K562 (cell line): Measurements from ENCODE around the gene SIRT7. TPM values are rescaled to one million over a fixed set of nuclear protein-coding genes. Genes with fewer than 3 reads are reported as not detected.

Experiments
- BRCA1 ChIP-seq, 2 experiments: fragments of 450-650 bp in 1 of 2; sonication (generic) in 1 of 2; formaldehyde crosslinking in 1 of 2; IDR thresholded peaks; 2 replicates each; pipeline versions ENCODE4 v1.5.0 to v1.6.1; 2017 to 2020; ENCODE audit warnings: mild to moderate bottlenecking in 1 of 2, missing genetic modification reagents in 1 of 2
- E2F5 ChIP-seq: sonication (generic); formaldehyde crosslinking; IDR thresholded peaks from 2 replicates; pipeline ENCODE4 v1.8.0; 2022; ENCODE audit warnings: mild to moderate bottlenecking, missing genetic modification reagents
- E2F6 ChIP-seq, 2 experiments: IDR thresholded peaks; 2 replicates each; pipeline ENCODE4 v1.6.1; 2011; ENCODE audit warnings: borderline replicate concordance in 1 of 2, control low read depth in 1 of 2, low read depth in 1 of 2, low read length in 1 of 2, mild to moderate bottlenecking in 1 of 2, mixed read lengths in 1 of 2, moderate library complexity in 1 of 2; ENCODE audit not compliant: insufficient read depth in 1 of 2, insufficient read length in 1 of 2, poor library complexity in 1 of 2, severe bottlenecking in 1 of 2; ENCODE audit errors: extremely low read depth in 1 of 2
- HDAC6 ChIP-seq: IDR thresholded peaks from 2 replicates; pipeline ENCODE4 v1.6.1; 2012; ENCODE audit warnings: low read depth, mild to moderate bottlenecking, control low read depth, inconsistent platforms, low read length, moderate library complexity
- HNRNPK ChIP-seq: fragments of 200-400 bp; formaldehyde crosslinking; IDR thresholded peaks from one replicate; pipeline ENCODE4 v1.6.1; 2018; ENCODE audit warnings: mild to moderate bottlenecking, low read depth, low read length; ENCODE audit not compliant: poor library complexity, severe bottlenecking
- KDM4B ChIP-seq, 2 experiments: fragments of 450-650 bp in 1 of 2; sonication (generic) in 1 of 2; IDR thresholded peaks; 2 replicates each; pipeline ENCODE4 v1.6.1; 2016 to 2017; ENCODE audit warnings: borderline replicate concordance in 2 of 2, antibody characterized with exemption in 1 of 2, low read depth in 1 of 2, mild to moderate bottlenecking in 1 of 2
- MAFG ChIP-seq: fragments of 450-650 bp; conservative IDR thresholded peaks from 2 replicates; pipeline ENCODE4 v1.6.1; 2016; ENCODE audit warnings: missing genetic modification characterization, missing compliant biosample characterization
- PKNOX1 ChIP-seq: fragments of 450-650 bp; IDR thresholded peaks from 2 replicates; pipeline ENCODE4 v1.6.1; 2016
- TEAD2 ChIP-seq: fragments of 450-650 bp; IDR thresholded peaks from 2 replicates; pipeline ENCODE4 v1.6.1; 2016; ENCODE audit warnings: missing genetic modification characterization, control low read depth, missing compliant biosample characterization
- ZBTB9 ChIP-seq: fragments of 450-650 bp; formaldehyde crosslinking; IDR thresholded peaks from 2 replicates; pipeline ENCODE4 v1.4.0; 2020; ENCODE audit warnings: mild to moderate bottlenecking, moderate library complexity
- ZFX ChIP-seq: sonication (generic); formaldehyde crosslinking; IDR thresholded peaks from 2 replicates; pipeline ENCODE4 v1.8.0; 2022; ENCODE audit warnings: mild to moderate bottlenecking, missing genetic modification reagents, moderate library complexity
- ZNF407 ChIP-seq: fragments of 450-650 bp; IDR thresholded peaks from 2 replicates; pipeline ENCODE4 v1.6.1; 2016; ENCODE audit warnings: low read depth
- ZNF764 ChIP-seq: fragments of 250-450 bp; sonication (Bioruptor Pico); IDR thresholded peaks from 2 replicates; pipeline ENCODE4 v1.4.0; 2020; ENCODE audit warnings: low read depth, mild to moderate bottlenecking, moderate library complexity
- ZNF766 ChIP-seq: fragments of 200-800 bp; sonication (Bioruptor generic); conservative IDR thresholded peaks from 2 replicates; pipeline ENCODE4 v1.6.1; 2016; ENCODE audit warnings: missing genetic modification characterization, missing compliant biosample characterization
- polyA plus RNA-seq, 8 experiments: library from polyadenylated mRNA; depleted of rRNA in 4 of 8; stranded (reverse) in 5 of 8; unstranded in 3 of 8; fragments of >200 nt; fragmentation: Nextera tagmentation in 2 of 8; fragmentation: Illumina TruSeq in 1 of 8; extraction: Ambion mirVana in 2 of 8; extraction: Trizol in 1 of 8; gene quantifications; 2 replicates each; pipeline versions ENCODE4 v1.2.1 to v1.2.3, GENCODE V29; 2011 to 2014; ENCODE audit warnings: inconsistent platforms in 1 of 8, missing spikeins in 1 of 8
- total RNA-seq, 7 experiments: library from RNA; depleted of rRNA in 6 of 7; stranded (reverse); fragments of >200 nt in 6 of 7; fragmentation: Illumina TruSeq in 2 of 7; extraction: Trizol in 2 of 7; gene quantifications; 2 replicates each; pipeline versions ENCODE4 v1.2.1 to v1.2.3, GENCODE V29; 2011 to 2021; ENCODE audit warnings: low replicate concordance in 1 of 7

SIRT7 gene
- total and polyA plus RNA-seq, 9 of the 15 experiments (the other 6 are each of a cell fraction or from before 2014, with no cell fraction given): 1.6 to 54.8 (median 20.3) TPM

- TF ChIP-seq ZNF407 (no peak), PKNOX1 (peak; percentile 72), ZNF764 (CRISPR knock-in tag) (no peak), BRCA1 (IDR thresholded peaks at IDR 0.05) (no peak), BRCA1 (CRISPR knock-in tag; IDR thresholded peaks at IDR 0.05) (0 out of 2 replicates have a peak, but pooled peaks have one; percentile 15), HDAC6 (0 out of 2 replicates have a peak, but pooled peaks have one; percentile 44), E2F6 (IDR thresholded peaks at IDR 0.05; ENCODE audit: borderline replicate concordance in 1 of 2, extremely low read depth in 1 of 2, insufficient read depth in 1 of 2, insufficient read length in 1 of 2, low read depth in 1 of 2, low read length in 1 of 2, poor library complexity in 1 of 2, severe bottlenecking in 1 of 2) (peak in 1 of 2 experiments; percentile 59), ZFX (CRISPR knock-in tag) (no peak), KDM4B (IDR thresholded peaks at IDR 0.05; ENCODE audit: borderline replicate concordance in 2 of 2, low read depth in 1 of 2) (no peak), ZBTB9 (CRISPR knock-in tag) (no peak), HNRNPK (no peak), TEAD2 (tag) (no peak), ZNF766 (CRISPR knock-in tag) (no peak), MAFG (tag) (no peak), E2F5 (no peak)
These were observed 49.2 kb downstream of the SIRT7 start (continued) for GRCh38 chr17:81868674-81869220.
